GM19324 (cell line): Measurements from ENCODE around the gene FAM9C.
"Not testable (repeated sequence)": the region's sequence is repeated elsewhere in the genome, so short reads cannot be mapped to it uniquely, and the experiment has no call there.

ENCODE experiments used
- ATAC-seq: cut with Tn5 transposase; IDR thresholded peaks from one replicate; pipeline ENCODE4 v1.9.1; 2021; ENCODE audit warnings: mild to moderate bottlenecking, moderate library complexity; ENCODE audit not compliant: unreplicated experiment, low FRiP score

FAM9C gene

DNA sequence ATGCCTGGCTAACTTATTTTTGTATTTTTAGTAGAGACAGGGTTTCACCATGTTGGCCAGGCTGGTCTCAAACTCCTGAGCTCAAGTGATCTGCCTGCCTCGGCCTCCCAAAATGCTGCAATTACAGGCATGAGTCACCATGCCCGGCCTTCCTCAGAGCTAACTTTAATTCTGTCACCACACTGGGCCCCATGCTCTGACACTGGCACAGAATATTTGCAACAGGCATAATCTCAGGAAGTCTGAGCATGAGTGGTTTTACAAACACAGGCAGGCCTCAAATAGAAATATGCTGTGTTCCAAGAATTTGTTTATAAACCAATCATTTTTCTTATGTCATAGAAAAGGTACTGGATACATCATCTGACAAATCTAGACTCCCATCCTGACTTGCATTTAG is 32.7 kb upstream of the FAM9C start:
- no peak for ATAC-seq

DNA sequence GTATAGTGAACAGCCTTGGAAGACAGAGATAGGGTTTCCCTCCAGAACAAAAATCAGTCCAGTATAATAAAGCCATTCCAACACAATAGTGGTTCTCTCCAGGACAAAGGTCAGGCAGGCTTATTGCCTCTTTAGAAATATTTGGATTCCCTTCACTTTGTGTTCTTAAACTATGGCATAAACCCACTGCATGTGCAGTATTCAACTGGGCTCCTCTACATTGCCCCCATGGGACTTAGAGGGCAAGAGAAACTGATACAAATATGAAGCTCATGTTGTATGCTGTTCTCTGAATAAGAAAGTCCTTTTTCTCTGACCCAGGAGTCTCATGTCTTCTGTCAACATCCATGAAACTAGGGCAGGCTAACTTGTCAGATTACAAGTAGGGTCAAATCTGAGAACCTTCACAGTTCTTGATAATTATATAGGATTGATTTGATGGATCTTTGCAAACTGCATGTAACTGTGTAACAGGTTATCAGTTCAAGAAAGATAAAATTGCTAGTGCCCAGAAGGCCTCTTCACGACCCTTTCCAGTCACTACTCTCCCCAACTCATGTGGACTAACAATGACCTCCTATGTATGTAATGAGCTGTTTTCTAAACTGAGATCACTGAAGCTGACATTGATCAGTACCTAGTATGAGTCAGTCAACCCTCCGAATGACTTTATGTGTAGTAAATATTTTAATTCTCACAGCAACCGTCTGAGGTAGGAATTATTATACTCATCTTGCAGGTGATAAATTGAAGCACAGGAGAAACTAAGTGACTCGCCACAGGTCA is 31.9 kb upstream of the FAM9C start:
- no peak for ATAC-seq

DNA sequence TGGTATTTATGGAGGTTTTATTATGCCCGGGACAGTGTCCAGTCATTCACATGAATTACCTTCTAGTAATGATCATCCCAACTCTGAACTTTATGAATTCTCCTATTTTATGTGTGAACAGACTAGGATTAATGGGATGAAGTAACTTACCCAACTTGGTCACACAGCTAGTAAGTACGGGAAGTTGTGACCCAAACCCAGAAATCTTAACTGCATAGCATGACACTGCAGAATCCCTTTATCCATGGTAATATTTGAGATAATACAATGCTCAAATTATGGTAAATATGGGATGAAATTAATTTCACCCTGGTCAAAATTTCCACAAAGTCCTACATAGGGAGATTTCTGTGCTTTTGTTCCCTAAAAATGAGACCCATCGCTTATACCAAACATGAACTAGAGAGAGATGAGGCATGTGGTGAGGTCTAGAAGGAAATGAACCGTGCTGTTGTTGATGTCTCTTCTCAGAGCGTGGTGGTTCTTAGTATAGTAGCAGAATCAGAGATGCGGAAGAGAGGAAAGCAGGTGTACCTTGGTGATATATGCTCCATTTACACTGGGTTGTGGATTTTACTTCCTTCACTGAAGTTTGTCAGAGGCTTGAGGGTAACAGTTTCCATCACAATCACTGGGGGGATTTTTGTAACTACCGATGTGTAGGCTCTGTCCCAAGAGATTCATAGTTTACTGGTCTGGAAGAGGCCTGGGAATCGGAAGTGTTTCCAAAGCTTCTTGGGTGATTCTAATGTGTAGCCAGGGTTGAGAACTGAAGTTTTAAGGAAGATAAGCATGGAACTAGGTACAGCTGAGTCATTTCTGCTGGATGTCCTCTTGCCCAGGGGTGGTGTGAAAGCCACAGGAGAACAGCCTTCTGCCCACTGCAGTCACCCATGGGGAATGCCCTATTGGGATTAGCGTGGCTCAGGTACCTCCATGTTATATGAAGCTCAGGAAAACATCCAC is 30.2 kb upstream of the FAM9C start:
- peak; percentile 77 for ATAC-seq

DNA sequence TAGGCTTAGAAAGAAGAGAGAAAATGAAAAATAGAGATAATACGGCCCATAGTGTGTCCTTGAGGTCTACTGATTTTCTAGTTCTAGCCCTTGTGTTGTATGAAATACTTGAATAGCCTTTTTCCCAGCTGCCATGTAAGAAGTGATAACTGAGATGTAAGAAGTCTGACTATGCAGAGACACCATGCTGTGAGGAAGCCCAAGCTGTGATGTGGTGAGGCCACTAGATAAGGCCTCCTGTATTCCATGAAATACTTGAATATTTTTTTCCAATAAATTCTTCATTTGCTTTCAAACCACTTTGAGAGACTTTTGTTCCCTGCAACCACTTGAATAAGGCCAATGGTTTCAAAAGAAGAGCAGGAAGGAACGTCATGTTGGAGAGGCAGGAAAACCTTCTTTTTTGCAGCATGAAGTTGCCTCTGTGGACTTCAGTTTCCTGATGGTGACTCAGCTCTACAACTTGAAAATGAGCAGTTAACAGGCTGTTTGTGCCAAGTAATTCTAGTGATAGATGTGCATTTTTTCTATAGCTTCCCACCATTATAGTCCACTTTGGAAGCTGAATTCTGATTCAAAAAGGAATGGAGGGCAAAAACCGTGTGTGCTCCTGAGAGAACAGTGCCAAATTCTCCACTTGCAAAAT is 25.5 kb upstream of the FAM9C start:
- no peak for ATAC-seq

DNA sequence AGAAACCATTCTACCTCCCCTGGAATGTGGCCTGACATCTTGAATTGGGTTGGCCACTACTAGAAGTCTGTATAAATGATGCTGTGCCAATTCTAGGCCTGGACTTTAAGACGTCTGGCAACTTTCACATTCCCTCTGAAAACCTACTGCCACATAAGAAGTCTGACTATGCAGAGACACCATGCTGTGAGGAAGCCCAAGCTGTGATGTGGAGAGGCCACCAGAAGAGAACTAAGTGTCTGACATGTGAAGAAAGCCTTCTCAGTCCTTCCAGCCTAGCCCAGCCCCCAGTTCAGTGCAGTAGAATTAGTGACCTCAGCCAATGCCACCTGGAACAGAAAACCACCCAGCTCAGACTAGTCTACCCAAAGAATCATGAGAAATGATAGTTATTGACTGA is 24.2 kb upstream of the FAM9C start:
- ATAC-seq: no peak

DNA sequence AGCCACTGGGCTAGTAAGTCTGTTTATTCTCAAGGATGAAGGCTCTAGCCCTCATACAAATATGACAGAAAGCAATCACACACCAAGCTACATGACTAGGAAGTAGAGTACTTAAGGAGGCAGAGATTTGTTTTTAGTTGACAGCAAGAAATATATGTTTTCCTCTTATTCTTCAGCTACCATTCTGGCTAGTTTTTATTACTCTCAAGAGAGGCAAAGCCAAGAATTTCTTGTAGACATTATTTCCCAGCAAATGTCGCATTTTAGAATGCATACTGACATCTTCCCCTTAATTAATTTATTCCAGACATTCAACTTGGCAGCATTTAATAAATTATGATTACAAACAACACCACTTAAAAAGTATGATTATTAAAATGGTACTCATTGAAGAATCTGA is 23.4 kb upstream of the FAM9C start:
- no peak for ATAC-seq

DNA sequence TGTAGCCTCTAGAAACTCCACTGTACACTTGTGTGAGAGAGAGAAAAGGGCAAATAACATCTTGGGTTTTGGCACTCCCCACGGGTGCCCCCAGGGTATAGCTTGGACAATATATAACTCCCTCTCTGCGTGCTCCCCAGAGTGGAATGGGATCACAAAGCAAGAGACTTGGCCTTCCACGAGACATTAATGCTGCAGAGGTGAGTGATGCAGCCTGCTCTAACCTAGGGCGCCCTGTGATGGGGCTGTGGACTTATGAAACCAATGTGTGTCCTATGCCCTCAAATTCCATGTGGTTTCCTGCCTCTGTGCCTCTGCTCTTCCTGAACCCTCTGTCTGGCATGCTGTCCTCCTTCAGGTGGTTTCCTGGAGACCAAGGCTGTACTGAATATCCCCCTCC is 22.0 kb upstream of the FAM9C start:
- no peak for ATAC-seq

DNA sequence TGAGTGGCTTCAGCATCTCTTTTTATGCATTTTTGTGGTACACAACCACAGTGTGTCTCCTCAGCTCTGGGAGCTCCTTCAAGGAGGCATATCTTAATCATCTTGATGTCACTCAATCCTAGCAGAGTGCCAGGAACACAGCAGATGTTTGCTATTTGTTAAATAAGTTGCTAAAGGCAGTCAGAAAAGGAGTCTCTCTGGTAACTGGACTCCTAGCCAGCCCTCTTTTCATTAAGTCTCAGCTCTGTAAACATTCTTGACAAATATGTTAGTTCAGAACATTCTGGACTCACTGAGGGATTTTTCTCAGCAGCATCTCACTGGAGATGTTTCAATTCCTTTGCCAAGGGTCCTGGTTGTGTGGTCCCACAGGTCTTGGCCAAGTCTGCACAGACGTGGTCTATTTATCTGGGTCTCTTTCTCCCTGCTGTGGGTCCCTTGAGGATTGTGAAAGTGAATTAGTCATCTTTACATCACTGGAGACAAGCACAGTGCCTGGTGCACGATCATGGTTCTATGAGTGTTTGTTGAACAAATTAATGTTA is 20.3 kb upstream of the FAM9C start:
- no peak for ATAC-seq

DNA sequence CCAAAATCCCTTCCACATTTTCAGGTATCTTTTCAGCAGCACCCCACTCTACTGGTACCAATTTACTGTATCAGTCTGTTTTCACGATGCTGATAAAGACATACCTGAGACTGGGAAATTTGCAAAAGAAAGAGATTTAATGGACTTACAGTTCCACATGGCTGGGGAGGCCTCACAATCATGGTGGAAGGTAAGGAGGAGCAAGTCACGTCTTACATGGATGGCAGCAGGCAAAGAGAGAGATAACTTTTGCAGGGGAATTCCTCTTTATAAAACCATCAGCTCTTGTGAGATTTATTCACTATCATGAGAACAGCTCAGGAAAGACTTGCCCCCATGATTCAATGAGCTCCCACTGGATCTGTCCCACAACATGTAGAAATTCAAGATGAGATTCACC is 18.7 kb upstream of the FAM9C start:
- ATAC-seq: not testable (repeated sequence)

DNA sequence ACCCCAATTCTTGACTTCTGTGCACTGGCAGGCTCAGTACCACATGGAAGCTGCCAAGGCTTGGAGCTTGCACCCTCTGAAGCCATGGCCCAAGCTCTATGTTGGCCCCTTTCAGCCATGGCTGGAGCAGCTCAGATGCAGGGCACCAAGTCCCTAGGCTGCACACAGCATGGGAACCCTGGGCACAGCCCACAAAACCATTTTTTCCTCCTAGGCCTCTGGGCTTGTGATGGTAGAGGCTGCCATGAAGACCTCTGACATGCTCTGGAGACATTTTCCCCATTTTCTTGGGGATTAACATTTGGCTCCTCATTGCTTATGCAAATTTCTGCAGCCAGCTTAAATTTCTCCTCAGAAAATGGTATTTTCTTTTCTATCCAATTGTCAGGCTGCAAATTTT is 17.9 kb upstream of the FAM9C start:
- ATAC-seq: not testable (repeated sequence)

DNA sequence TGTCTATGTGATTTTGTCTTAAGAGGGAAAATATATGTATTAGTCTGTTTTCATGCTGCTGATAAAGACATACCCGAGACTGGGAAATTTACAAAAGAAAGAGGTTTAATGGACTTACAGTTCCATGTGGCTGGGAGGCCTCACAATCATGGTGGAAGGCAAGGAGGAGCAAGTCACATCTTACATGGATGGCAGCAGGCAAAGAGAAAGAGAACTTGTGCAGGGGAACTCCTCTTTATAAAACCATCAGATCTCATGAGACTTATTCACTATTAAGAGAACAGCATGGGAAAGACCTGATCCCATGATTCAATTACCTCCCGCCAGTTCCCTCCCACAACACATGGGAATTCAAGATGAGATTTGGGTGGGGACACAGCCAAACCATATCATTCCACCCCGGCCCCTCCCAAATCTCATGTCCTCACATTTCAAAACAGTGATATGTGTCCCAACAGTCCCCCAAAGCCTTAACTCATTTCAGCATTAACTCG is 16.8 kb upstream of the FAM9C start:
- ATAC-seq: not testable (repeated sequence)

DNA sequence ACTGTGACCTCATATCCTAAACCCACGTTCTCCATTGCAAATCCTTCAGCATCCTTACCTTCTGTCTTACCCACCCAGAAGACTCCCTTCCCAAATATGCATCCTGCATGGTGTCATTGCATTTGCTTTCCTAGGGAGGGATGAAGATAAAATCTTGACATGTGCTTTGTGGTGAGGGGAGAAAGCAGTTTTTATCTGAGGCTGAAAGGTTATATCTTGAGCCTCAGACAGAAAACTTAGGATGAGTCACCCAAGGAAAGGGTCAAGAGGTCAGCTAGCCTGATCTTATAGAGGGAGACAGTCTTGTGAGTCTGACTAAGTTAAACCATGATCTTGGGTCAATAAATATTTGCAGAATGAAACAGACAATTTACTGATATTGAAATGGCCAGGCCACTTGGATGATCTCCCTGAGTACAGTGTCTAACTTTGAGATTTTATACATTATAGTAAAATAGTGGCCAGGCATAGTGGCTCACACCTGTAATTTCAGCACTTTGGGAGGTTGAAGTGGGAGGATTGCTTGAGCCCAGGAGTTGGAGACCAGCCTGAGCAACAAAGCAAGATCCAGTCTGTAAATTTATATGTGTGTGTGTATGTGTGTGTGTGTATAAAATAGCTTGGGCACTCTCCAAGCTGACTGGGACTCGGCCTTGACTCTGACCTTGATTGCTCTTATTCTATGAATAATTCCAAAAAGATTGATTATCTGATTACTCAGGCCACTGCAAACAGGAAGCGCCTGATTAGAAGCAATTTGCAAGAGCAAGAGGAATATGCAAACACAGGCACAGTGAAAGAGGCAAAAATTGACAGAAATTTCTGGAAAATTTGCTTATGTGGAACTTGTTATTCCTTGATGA is 15.4 kb upstream of the FAM9C start:
- no peak for ATAC-seq

DNA sequence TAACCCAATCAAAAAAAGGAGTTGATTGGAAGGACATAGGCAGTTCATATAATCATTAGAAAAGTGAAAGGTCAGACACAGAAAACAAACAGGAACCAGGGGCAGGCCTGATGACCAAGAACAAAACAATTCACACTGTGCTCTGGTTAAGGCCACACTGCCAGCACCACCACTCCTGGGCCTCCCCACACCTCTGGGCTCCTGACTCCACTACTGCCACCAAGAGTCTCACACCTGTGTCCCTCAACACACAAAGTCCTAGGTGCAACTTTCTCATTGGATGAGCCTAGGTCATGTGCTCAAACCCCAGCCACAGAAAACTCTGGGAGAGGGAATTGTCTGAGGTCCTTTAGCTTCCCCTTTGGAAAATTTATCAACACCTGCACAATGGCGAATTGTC is 11.1 kb upstream of the FAM9C start:
- no peak for ATAC-seq

DNA sequence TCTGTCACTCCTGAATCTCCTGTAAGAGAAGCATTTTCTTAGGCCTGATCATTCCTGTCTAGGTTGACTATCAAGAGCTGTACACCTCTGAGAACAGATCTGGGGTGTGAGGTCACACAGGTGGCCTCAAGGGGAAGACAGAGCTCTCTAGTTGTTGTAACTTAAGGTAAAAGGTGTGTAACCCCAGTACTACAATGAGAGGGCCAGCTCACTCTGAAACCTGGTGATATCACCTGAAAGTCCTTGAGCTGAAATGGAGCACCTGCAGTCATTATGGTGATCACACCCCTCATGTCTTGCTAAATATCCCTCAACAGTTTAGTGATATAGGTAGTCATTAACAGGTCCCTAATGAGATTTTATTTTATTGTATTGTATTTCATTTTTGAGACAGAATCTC is 8.8 kb upstream of the FAM9C start:
- no peak for ATAC-seq

DNA sequence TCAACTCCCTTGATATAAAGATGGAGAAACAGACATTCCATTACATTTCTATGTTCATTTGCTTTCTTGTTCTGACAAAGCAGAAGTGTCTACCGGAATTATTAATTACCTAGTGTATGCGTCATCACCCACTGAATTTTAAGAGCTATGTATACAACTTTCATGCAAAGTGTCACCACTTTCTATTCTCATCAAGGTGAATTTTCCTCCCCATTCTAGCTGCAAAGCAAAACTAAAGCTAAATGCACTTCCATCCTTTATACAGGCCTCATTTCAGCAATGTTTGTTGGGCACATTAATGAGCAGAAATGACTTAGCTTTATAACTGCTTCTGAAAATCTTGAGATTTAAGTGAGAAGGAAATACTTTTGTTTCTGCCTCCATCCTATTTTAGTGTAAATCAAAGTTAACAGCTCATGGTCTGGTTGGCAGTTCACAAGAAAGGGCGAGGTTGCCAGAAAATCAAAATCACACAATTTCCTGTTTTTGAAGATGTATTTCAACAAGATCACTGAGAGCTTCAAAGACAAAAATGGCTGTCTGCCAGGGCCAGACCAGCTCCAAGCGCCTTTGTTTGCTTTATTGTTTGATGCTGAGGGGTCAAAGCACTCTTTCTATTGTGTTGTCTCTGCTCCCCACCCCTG is 7.2 kb upstream of the FAM9C start:
- peak; percentile 55 for ATAC-seq

DNA sequence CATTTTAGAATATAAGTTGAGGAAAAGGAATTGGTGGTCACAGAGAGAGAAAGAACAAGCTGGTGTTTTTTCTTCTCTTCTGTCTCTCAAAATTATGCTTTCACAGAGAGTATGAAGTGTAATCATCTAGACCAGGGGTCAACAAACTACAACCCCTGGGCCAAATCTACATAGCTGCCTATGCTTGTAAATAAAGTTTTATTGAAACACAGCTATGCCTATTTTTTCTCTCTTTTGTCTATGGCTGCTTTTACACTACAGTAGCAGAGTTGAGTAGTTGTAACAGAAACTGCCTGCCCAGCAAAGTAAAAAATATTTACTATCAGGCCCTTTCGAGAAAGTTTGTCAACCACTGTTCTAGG is 6.7 kb upstream of the FAM9C start:
- no peak for ATAC-seq

DNA sequence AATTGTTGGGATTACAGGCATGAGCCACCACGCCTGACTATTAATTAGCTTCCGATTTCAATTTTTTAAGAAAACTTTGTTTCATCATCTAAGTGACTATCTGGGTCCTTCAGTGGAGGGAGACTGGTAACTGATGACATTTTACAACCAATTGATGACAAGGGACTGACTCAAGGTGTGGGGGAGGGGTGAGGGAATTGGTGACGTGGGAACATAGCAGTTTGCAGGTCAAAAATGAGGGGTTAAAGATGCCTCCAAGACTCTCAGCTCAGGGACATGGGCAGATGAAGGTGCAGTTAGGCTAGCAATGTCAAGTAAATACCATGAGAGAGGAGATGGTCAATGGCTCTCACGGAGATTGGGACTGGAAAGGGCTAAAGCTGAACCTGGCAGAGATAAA is 5.7 kb upstream of the FAM9C start:
- no peak for ATAC-seq

DNA sequence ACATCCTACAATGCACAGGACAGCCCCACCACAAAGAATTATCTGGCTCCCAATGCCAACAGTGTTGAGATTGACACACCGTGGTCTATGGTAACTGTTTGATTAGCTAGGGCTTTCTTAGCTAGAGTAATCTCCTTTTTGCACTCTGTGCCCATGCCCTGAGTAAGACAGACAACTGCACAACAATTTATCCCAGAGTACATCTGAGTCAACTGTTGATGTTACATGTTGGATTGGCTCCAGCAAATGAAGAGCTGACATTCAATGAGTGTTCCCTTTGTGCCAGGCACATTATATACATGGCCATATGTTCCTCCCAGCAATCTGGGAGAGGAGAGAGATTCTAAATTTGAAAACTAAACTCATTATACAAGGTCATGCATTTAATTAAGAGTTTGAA is 3.9 kb upstream of the FAM9C start:
- no peak for ATAC-seq

DNA sequence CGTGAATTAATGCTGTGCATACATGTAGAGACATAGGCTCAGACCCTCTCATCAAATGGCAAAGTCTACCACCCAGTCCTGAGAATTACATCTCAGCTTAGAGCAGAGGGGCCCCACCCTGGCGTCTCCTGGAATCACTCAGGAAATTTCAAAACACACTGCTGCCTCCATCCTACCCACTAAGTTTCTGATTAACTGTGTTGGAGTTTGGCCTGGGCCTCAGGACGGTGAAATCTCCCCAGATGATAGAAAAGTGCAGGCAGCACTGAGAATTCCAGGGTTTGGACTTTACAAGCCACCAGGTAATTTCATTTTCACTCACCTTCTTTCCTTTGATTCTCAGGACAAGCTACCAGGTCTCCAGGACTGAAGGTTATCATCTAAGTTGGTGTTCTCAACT is 3.3 kb upstream of the FAM9C start:
- no peak for ATAC-seq
